Stimulated activated CD8-positive, alpha-beta memory T cell treated with anti-CD3 and anti-CD28 coated beads, Interleukin-2, amount 100 ng/mL, for 1 hour (primary cell): Measurements from ENCODE around the gene MOGAT3.

Experiments used
- DNase-seq, 2 donors: peaks; one replicate each; pipeline ENCODE4 v3.0.0-alpha.2; 2020; ENCODE audit warnings: low read depth in 2 of 2

Gene MOGAT3

GRCh38 chr7:101172005-101172853 lies 28.6 kb downstream of the MOGAT3 start:
- no peak for DNase-seq

DNA sequence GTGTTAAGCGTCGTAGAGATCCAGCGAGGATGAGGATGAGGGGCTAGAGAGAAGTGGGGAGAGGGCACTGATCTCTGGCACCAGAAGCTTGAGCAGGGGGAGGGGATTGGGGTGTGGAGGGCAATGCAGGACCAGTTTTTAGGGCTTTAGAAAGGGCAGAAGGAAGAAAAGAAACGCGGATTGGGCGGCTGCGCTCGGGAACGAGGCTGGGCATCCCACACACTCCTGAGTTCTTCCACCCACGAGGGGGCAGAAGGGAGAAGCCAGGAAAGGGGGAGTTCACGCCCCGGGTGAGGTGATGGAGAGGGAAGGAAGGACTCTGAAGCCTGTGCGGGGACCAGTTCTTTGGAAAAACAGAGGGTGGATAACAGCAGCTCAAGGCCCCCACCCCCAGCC lies 29.4 kb downstream of the MOGAT3 start:
- DNase-seq = no peak

DNA sequence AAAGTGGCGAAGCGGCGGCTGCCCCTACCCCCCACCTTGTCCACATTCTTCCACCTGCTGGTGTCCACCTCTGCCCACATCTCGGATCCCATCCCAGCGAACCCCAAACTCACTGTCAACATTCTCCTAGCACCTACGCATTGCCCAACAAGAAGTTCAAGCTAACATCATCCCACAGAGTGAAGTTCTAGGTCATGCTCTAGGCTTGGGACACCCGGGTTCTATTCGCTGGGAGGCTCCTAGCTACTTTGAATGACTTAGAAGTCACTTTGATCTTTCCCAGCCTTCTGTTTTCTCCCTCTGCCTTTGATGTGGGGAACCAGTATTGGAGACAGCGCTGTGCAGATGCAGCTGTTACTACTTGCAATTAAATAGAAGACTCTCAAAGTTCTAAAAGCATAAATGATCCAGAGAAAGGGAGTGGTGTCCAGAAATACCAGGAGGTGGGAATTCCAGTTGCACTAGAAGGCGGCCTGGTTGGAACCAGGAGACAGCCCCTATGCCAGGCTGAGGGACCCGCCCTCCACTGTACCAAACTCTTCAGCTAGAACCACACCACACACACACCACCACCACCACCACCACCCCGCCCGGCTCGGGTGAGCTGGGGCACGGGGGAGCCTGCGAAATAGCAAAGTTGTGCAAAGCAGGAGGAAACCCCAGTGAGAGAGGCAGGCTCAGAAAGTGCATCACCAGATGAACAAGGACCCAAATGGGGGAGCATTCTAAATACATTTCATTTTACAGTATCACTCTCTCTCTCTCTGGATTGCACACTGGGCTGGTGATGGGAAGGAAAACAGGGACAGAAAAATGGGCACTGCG lies 30.0 kb downstream of the MOGAT3 start:
- no peak for DNase-seq

DNA sequence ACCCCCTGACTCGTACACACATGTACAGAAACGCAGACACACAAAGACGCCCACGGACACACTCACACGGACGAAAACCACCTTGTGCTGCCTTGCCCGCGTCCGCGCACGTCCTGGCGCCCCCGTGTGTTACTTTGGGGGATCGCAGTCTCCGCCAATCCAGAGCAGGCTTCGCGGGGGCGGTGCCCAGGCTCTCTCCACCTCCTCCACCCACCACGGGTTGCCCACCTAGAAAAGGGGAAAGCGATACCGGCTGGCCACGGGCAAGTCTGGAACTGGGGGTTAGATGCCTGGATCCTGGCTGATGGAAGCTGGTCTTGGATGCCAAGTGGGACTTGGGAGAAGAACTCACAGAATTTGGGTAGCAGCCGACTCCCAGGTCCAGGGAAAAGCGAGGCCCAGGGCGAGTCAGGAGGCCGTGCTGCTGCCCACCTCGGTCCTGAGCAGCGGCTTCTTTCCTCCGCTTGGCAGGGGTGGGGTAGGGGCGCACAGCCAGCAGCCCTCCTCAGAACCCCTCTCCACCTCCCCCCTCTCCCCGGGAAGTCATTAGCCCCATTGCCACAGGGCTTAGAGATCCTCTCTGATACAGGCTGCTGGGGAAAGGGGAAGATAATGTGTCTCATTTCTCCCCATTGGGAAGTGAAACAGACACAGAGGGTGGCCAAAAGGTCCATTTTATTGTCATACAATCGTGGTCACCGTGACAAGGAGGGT lies 30.8 kb downstream of the MOGAT3 start:
- peak; percentile 66 to 68 for DNase-seq

- no peak for DNase-seq
Measured at GRCh38 chr7:101169110-101169837, 31.6 kb downstream of the MOGAT3 start.

- DNase-seq = no peak
Measured at GRCh38 chr7:101168412-101169049, 32.3 kb downstream of the MOGAT3 start.

DNA sequence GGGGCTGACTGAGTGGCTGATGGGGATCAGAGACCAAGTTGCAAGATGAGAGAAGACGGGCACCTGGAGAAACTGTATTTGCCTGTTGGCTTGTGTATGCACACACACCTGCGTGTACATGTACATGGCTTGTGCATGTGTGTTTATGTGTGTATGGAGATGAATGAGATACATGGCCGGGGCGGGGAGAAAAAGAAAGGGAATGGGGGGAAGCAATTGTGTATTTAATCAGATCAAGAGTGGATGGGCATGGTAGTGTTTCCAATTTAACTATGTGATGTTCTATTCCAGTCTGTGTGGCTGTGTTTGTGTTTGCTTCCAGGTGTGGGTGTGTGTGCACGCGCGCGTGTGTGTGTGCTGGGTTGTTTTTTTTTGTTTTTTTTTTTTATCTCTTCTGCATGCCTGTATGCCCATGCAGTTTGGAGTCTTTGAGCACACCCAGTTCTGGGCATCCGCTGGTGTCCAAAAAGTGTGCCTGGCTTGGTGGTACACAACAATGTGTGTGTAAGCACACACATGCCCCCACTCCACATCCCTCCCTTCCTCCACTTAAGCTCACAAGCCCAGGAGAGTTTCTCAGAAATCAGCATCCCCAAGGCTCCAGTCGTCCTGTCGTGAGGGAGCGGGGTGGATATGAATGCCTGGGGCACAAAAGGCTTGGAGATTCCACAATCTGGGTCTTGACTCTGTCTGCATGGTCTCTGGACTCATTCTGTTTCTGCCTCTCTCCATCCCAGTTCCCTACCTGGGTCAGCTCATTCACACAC lies 33.0 kb downstream of the MOGAT3 start:
- DNase-seq = no peak

DNA sequence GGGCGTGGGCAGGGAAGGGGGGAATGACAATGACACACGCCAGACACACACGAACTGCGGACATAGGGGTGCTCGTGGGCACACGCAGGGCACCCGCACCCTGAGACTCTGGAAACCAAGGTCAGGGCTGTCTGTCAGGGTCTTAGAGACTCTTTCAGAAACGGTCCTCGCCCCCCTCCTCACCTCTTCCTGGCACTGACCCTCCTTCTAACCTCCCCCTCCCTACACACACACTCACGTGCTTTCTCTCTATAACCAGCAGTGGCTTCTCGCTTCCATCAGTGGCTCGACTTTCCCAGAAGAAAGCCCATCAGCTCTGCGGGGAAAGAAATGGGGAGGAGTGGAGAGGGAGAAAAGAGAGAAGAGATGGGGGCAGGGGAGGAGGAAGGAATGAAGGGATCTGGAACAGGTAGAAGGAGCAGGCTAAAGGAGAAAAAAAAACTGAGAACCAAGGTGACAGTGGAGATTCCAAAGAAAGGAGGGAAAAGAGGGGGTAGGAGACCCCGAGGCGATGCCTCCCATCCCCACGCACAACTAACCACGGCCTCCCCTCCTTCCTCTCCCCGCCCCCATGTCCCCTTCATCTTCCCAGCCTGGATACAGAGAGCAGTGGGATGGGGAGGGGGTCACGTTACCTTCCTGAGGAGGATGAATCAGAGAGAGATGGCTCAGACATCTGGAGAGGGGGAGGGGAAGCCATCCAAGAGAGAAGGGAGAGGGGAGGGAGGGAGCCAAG lies 33.8 kb downstream of the MOGAT3 start:
- no peak for DNase-seq

GRCh38 chr7:101166648-101166908 lies 34.3 kb downstream of the MOGAT3 start:
- no peak for DNase-seq

- DNase-seq = no peak
Measured at GRCh38 chr7:101165958-101166647, 34.7 kb downstream of the MOGAT3 start.

- peak; percentile 75 to 86 for DNase-seq
Measured at GRCh38 chr7:101165075-101165957, 35.5 kb downstream of the MOGAT3 start, which contains the start of gene VGF. TSS of gene VGF (minus strand) at chr7:101165569. CDS start at chr7:101164843, 726 bp downstream.

- DNase-seq = no peak
Measured at GRCh38 chr7:101164071-101164840, 36.6 kb downstream of the MOGAT3 start.

GRCh38 chr7:101163279-101164070 lies 37.4 kb downstream of the MOGAT3 start:
- DNase-seq = no peak

DNA sequence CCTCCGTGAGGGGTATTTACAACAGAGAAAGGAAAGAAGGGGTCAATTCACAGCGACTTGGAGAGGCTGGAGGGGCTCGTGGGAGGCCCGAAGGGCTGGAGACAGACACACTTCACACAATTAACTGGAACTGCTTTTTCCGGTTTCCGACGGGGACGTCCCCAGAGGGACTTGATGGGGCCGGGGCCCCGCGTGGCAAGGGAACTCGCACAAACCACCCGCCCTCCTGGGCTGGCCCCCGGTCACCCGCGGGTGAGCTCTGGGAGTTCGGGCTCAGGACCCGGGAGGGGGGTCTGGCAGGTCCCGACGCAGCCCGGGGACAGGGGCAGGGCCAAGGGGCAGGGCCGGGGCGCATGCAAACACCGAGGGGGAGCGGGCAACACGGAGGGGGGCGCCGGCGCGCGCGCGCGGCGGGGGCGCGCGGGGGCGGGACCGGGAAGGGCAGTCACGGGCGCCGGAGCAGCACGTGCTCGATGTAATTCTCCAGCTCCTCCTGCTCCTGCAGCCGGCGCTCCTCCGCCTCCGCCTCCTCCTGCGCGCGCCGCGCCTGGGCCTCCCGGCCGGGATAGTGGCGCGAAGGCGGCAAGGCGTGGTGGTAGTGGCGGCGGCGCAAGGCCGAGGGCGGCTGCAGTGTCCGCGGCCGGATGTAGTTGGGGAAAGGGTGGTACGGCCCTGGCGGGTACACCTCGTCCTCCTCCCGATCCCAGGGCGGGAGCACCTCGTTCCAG lies 38.1 kb downstream of the MOGAT3 start:
- DNase-seq = no peak

DNA sequence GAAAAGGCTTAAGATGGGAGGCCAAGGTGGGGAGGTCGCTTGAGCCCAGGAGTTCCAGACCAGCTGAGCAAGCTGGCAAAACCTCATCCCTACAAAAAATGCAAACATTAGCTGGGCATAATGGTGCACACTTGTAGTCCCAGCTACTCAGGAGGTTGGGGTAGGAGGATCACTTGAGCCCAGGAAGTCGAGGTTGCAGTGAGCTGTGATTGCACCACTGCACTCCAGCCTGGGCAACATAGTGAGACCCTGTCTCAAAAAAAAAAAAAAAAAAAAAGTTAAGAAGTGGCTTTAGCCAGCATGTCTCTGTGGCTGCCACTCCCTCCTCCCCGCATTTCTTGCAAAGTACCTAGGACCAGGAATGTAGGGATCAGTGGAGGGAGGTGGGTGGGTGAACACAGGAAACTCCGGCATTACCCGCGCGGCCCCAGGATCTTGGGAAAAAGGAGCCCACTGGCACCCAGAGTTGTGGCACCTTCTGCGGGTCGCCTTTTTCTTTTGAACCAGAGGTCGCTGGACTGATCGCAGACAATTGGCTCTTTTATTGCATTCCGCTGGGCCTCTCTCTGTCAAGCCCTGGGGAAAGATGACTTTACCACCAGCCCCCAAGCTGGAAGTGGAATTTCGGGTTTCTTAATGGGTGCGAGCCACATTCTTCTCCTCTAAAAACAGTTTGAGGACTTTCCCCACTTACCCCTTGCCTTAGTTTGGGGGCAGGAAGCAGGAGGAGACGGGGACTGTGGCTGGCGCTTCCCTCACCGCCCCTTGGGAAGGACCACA lies 39.0 kb downstream of the MOGAT3 start:
- DNase-seq = no peak
